Smooth muscle cell (in vitro differentiated cells): ENCODE data around the gene IMMP2L. TPM values are rescaled to one million over a fixed set of nuclear protein-coding genes. Genes with fewer than 3 reads are reported as not detected.
"Not testable (repeated sequence)": the region's sequence is repeated elsewhere in the genome, so short reads cannot be mapped to it uniquely, and the experiment has no call there.

ENCODE experiments used
- DNase-seq: peaks from one replicate; lab custom pipeline; 2025; ENCODE audit not compliant: unreplicated experiment; lab: John Stamatoyannopoulos, UW
- H2AFZ ChIP-seq: fragments of 200-600 bp; sonication (generic); 2 replicates; pipeline ENCODE4 v1.6.0; 2016; ENCODE audit warnings: antibody characterized with exemption, low read depth, mild to moderate bottlenecking
- H3F3A ChIP-seq: fragments of 200-600 bp; sonication (generic); 2 replicates; pipeline ENCODE4 v1.6.0; 2017; ENCODE audit warnings: antibody characterized with exemption, low read depth
- H3K27ac ChIP-seq: fragments of 200-600 bp; sonication (generic); 2 replicates; pipeline ENCODE4 v1.5.1; 2016; ENCODE audit warnings: low read depth, mild to moderate bottlenecking
- H3K27me3 ChIP-seq: fragments of 200-600 bp; sonication (generic); 2 replicates; pipeline ENCODE4 v1.6.1; 2016; ENCODE audit warnings: low read depth, mild to moderate bottlenecking
- H3K36me3 ChIP-seq: fragments of 200-600 bp; sonication (generic); 2 replicates; pipeline ENCODE4 v1.5.1; 2016; ENCODE audit warnings: low read depth
- H3K4me1 ChIP-seq: fragments of 200-600 bp; sonication (generic); 2 replicates; pipeline ENCODE4 v1.5.1; 2016; ENCODE audit warnings: low read depth
- H3K4me2 ChIP-seq: fragments of 200-600 bp; sonication (generic); 2 replicates; pipeline ENCODE4 v1.6.0; 2016; ENCODE audit warnings: mild to moderate bottlenecking
- H3K4me3 ChIP-seq: fragments of 200-600 bp; sonication (generic); 2 replicates; pipeline ENCODE4 v1.5.1; 2016; ENCODE audit warnings: mild to moderate bottlenecking
- H3K79me2 ChIP-seq: fragments of 200-600 bp; sonication (generic); 2 replicates; pipeline ENCODE4 v1.6.0; 2016; ENCODE audit warnings: low read depth, mild to moderate bottlenecking
- H3K9ac ChIP-seq: fragments of 200-600 bp; sonication (generic); 2 replicates; pipeline ENCODE4 v1.6.0; 2016; ENCODE audit warnings: low read depth
- H3K9me3 ChIP-seq: fragments of 200-600 bp; sonication (generic); replicated peaks from 2 replicates; pipeline ENCODE4 v1.5.1; 2016; ENCODE audit warnings: low read depth
- H4K20me1 ChIP-seq: fragments of 200-600 bp; sonication (generic); 2 replicates; pipeline ENCODE4 v1.6.0; 2016; ENCODE audit warnings: low read depth
- CTCF ChIP-seq: fragments of 200-600 bp; sonication (generic); IDR thresholded peaks from 2 replicates; pipeline ENCODE4 v1.5.1; 2017; ENCODE audit warnings: borderline replicate concordance, mild to moderate bottlenecking, antibody characterized with exemption; ENCODE audit not compliant: insufficient read depth, poor library complexity, severe bottlenecking
- WGBS: methylation state at CpG from one replicate; pipeline ENCODE4 v1.1.7; 2016; ENCODE audit warnings: low lambda C conversion rate; 5-methylcytosine and 5-hydroxymethylcytosine counted together
- polyA plus RNA-seq: library from polyadenylated mRNA; unstranded; fragments of >200 nt; fragmentation: Nextera tagmentation; extraction: Ambion mirVana; gene quantifications from 2 replicates; pipeline ENCODE4 v1.2.1, GENCODE V29; 2016
- total RNA-seq: library from RNA; depleted of rRNA; stranded (reverse); fragments of >200 nt; gene quantifications from 2 replicates; pipeline ENCODE4 v1.2.3, GENCODE V29; 2014

The IMMP2L gene
- total and polyA plus RNA-seq, 2 experiments from 2014 or later, result 10.9 to 11.1 TPM

DNA sequence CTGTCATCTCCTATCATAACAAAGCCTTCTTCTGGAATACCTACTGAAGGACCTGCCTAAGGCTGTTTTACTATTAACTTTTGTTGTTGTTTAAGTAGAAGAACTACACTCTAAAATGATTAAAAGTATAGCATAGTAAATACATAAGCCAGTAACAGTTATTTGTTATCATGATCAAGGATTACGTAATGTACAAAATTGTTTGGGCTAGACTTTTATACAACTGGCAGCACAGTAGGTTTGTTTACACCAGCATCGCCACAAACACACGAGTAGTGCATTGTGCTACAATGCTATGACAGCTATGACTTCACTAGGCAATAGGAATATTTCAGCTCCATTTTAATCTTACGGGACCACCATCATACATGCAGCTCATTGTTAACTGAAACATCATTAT is 302.3 kb downstream of the IMMP2L start:
- Histone ChIP-seq H4K20me1 (no peaks in the 10 kb centered on the region), H3K79me2 (no peaks in the 10 kb centered on the region), H3K9ac (no peak overlapping the region), H3K4me2 (no peak overlapping the region), H3K4me3 (no peak overlapping the region), H3K27ac (no peak overlapping the region), H3K36me3 (no peaks in the 10 kb centered on the region), H3F3A (no peaks in the 10 kb centered on the region), H3K27me3 (no peaks in the 10 kb centered on the region), H3K9me3 (no peaks in the 10 kb centered on the region), H3K4me1 (no peaks in the 10 kb centered on the region), H2AFZ (no peak overlapping the region)
- DNase-seq, result no peak
- 93% methylated on average over 4 of the region's 4 CpGs for WGBS
- no peak for TF ChIP-seq CTCF

- no peak overlapping the region for H3K27ac ChIP-seq
- WGBS, result 90% methylated on average over 1 of the region's 1 CpG
- no peaks in the 10 kb centered on the region for H3K79me2 ChIP-seq
- H3K4me2 ChIP-seq, result no peak overlapping the region
- no peaks in the 10 kb centered on the region for H3F3A ChIP-seq
- H2AFZ ChIP-seq, result no peak overlapping the region
- no peak overlapping the region for H3K9ac ChIP-seq
- DNase-seq, result no peak
- no peaks in the 10 kb centered on the region for H3K9me3 ChIP-seq
- no peaks in the 10 kb centered on the region for H3K27me3 ChIP-seq
- H3K4me3 ChIP-seq, result no peak overlapping the region
- H3K36me3 ChIP-seq, result no peaks in the 10 kb centered on the region
- no peaks in the 10 kb centered on the region for H3K4me1 ChIP-seq
- no peak for TF ChIP-seq CTCF
- H4K20me1 ChIP-seq, result no peaks in the 10 kb centered on the region
Observed at GRCh38 chr7:111256391-111256790, 305.9 kb downstream of the IMMP2L start.

DNA sequence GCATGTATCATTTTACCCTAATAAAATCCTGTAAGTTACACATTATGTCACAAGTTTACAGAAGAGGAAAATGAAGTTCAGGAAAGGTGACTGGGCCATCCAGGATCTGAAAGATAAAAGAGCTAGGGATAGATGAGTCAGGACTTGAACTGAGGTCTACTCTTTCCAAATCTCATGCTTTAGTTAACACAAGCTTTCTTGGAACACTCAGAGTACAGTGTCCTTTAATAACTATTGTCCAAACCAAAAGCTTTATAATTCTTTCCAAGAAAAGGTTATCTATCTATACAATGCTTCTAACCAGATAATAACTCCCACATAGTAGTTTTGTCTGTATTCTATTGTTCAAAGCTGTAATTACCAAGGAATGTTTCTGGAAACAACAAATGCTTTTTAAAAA is 306.7 kb downstream of the IMMP2L start:
- H2AFZ ChIP-seq, result no peak overlapping the region
- no peak overlapping the region for H3K4me3 ChIP-seq
- H3K27ac ChIP-seq, result no peak overlapping the region
- H3K79me2 ChIP-seq, result no peaks in the 10 kb centered on the region
- no peaks in the 10 kb centered on the region for H3K36me3 ChIP-seq
- H3K27me3 ChIP-seq, result no peaks in the 10 kb centered on the region
- DNase-seq, result no peak
- H3K4me2 ChIP-seq, result no peak overlapping the region
- H3K9me3 ChIP-seq, result no peaks in the 10 kb centered on the region
- TF ChIP-seq CTCF, result no peak
- no peak overlapping the region for H3K9ac ChIP-seq
- H3K4me1 ChIP-seq, result no peaks in the 10 kb centered on the region
- no peaks in the 10 kb centered on the region for H4K20me1 ChIP-seq
- H3F3A ChIP-seq, result no peaks in the 10 kb centered on the region

- not testable (repeated sequence) for H3K27ac ChIP-seq, H3K36me3 ChIP-seq, H3K27me3 ChIP-seq, H3K4me2 ChIP-seq, H3K4me3 ChIP-seq, H4K20me1 ChIP-seq, H3K9me3 ChIP-seq, H3K4me1 ChIP-seq, H2AFZ ChIP-seq, DNase-seq, H3K79me2 ChIP-seq, H3F3A ChIP-seq, H3K9ac ChIP-seq
- 92% methylated on average over 3 of the region's 3 CpGs for WGBS
Observed at GRCh38 chr7:111251365-111251764, 310.9 kb downstream of the IMMP2L start.

- not testable (repeated sequence) for H3K27me3 ChIP-seq, DNase-seq
- WGBS, result 81% methylated on average over 5 of the region's 5 CpGs
Observed at GRCh38 chr7:111249807-111250206, 312.5 kb downstream of the IMMP2L start.

More at GRCh38 chr7:111249807-111250206, 312.5 kb downstream of the IMMP2L start:
- not testable (repeated sequence) for H3K9ac ChIP-seq, H3K4me3 ChIP-seq, H3K4me2 ChIP-seq, H3K27ac ChIP-seq, H4K20me1 ChIP-seq, H3K79me2 ChIP-seq, H3F3A ChIP-seq, H2AFZ ChIP-seq, H3K36me3 ChIP-seq, H3K9me3 ChIP-seq, H3K4me1 ChIP-seq
